Caco-2 (cell line): ENCODE results near the gene SLC6A2. TPM values are rescaled to one million over a fixed set of nuclear protein-coding genes. Genes with fewer than 3 reads are reported as not detected.

ENCODE experiments used
- BruUV-seq: library from RNA; stranded (reverse); fragments of 400-500 nt; replicated peaks from 2 replicates; lab custom pipeline; 2021; lab: Mats Ljungman, UMichigan
- CTCF ChIA-PET: fragments of 300-600 bp; sonication (Branson Sonifier 250); formaldehyde crosslinking; loops from one replicate; lab custom pipeline; 2022; ENCODE audit warnings: antibody characterized with exemption; lab: Charles Lee
- POLR2A ChIA-PET: fragments of 300-600 bp; sonication (Branson Sonifier 250); formaldehyde crosslinking; loops from one replicate; lab custom pipeline; 2022; ENCODE audit warnings: antibody characterized with exemption; lab: Charles Lee
- DNase-seq, 2 experiments: peaks; one replicate each; pipeline versions ENCODE4 v3.0.0 to v3.0.0-alpha.2; 2020 to 2022
- H3K27me3 ChIP-seq: replicated peaks from 2 replicates; pipeline ENCODE4 v1.6.0; 2011; ENCODE audit warnings: low read length; ENCODE audit not compliant: control insufficient read depth, insufficient read depth
- H3K36me3 ChIP-seq: 2 replicates; pipeline ENCODE4 v1.5.1; 2011; ENCODE audit warnings: low read length; ENCODE audit not compliant: control insufficient read depth, insufficient read depth
- H3K4me1 ChIP-seq: fragments of 250-450 bp; sonication (Bioruptor Pico); 2 replicates; pipeline ENCODE4 v1.5.1; 2020; ENCODE audit warnings: mild to moderate bottlenecking
- H3K4me3 ChIP-seq: 2 replicates; pipeline ENCODE4 v1.5.1; 2011; ENCODE audit warnings: low read depth, mild to moderate bottlenecking, control low read depth, low read length
- H3K9me3 ChIP-seq: fragments of 250-450 bp; sonication (Bioruptor Pico); 2 replicates; pipeline ENCODE4 v1.5.1; 2020; ENCODE audit warnings: mild to moderate bottlenecking, moderate library complexity
- H3K27ac Mint-ChIP-seq: one replicate; pipeline ENCODE4 v1.8.0; 2022; ENCODE audit warnings: mixed read lengths; ENCODE audit not compliant: unreplicated experiment
- H3K27me3 Mint-ChIP-seq: one replicate; pipeline ENCODE4 v1.8.0; 2022; ENCODE audit warnings: mixed read lengths; ENCODE audit not compliant: insufficient read depth, unreplicated experiment
- H3K36me3 Mint-ChIP-seq: one replicate; pipeline ENCODE4 v1.8.0; 2022; ENCODE audit warnings: mild to moderate bottlenecking, mixed read lengths; ENCODE audit not compliant: insufficient read depth, unreplicated experiment
- H3K4me1 Mint-ChIP-seq: one replicate; pipeline ENCODE4 v1.8.0; 2022; ENCODE audit warnings: low read depth, mixed read lengths; ENCODE audit not compliant: unreplicated experiment
- H3K4me3 Mint-ChIP-seq: one replicate; pipeline ENCODE4 v1.8.0; 2022; ENCODE audit warnings: mild to moderate bottlenecking, moderate library complexity, mixed read lengths; ENCODE audit not compliant: unreplicated experiment
- H3K9me3 Mint-ChIP-seq: one replicate; pipeline ENCODE4 v1.8.0; 2022; ENCODE audit warnings: mixed read lengths; ENCODE audit not compliant: unreplicated experiment
- intact Hi-C: fragments of 100-400 bp; cut with micrococcal nuclease; formaldehyde crosslinking; loops from one replicate; pipeline ENCODE4 v1.10.0; 2022; ENCODE audit not compliant: unreplicated experiment
- total RNA-seq: library from RNA; stranded (reverse); gene quantifications from 2 replicates; pipeline ENCODE4 v1.2.3, GENCODE V29; 2022
- TF ChIP-seq, protein P1 (sequence below), 2 experiments: fragments of 200-600 bp in 1 of 2; IDR thresholded peaks; 1 replicate in 1 of 2; 2 replicates in 1 of 2; pipeline versions ENCODE4 v1.5.1 to v1.8.0; 2011 to 2022; ENCODE audit warnings: antibody characterized with exemption in 1 of 2, control low read depth in 1 of 2, inconsistent platforms in 1 of 2, low read depth in 1 of 2, low read length in 1 of 2, mild to moderate bottlenecking in 1 of 2, moderate library complexity in 1 of 2; ENCODE audit not compliant: insufficient read depth in 1 of 2, severe bottlenecking in 1 of 2, unreplicated experiment in 1 of 2

SLC6A2 gene
- total RNA-seq, 1 experiment from 2014 or later: not detected

DNA sequence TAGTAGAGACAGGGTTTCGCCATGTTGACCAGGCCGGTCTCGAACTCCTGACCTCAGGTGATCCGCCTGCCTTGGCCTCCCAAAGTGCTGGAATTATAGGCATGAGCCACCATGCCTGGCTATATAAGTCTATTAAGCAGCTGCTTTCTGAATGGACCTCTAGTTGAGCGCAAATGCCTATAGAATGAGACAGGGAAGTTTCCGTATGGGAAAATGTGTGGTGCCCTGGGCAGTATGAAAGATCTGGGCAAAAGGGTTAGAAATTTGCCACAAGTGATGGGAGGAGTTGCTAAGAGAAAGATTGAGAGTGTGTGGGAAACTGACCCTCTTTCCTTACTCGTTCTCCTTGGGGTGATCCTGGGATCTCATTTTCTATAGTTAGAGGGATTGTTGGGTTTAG, 26.3 kb downstream of the SLC6A2 start:
- H3K9me3 Mint-ChIP-seq: no peaks in the 10 kb centered on the region
- CTCF ChIA-PET: no interaction called here
- H3K4me3 ChIP-seq: no peak overlapping the region
- no peak overlapping the region for H3K27ac Mint-ChIP-seq
- H3K27me3 ChIP-seq: no peaks in the 10 kb centered on the region
- intact Hi-C loops: no loop called here
- POLR2A ChIA-PET: no interaction called here
- no peak overlapping the region for H3K4me3 Mint-ChIP-seq
- no peaks in the 10 kb centered on the region for H3K36me3 ChIP-seq
- no peaks in the 10 kb centered on the region for H3K36me3 Mint-ChIP-seq
- H3K27me3 Mint-ChIP-seq: peaks cover 17% of the 10 kb centered on the region
- no peaks in the 10 kb centered on the region for H3K4me1 Mint-ChIP-seq
- no peak for DNase-seq
- H3K9me3 ChIP-seq: no peaks in the 10 kb centered on the region
- no TSS peak for BruUV-seq
- H3K4me1 ChIP-seq: no peaks in the 10 kb centered on the region
- TF ChIP-seq, protein P1, sequence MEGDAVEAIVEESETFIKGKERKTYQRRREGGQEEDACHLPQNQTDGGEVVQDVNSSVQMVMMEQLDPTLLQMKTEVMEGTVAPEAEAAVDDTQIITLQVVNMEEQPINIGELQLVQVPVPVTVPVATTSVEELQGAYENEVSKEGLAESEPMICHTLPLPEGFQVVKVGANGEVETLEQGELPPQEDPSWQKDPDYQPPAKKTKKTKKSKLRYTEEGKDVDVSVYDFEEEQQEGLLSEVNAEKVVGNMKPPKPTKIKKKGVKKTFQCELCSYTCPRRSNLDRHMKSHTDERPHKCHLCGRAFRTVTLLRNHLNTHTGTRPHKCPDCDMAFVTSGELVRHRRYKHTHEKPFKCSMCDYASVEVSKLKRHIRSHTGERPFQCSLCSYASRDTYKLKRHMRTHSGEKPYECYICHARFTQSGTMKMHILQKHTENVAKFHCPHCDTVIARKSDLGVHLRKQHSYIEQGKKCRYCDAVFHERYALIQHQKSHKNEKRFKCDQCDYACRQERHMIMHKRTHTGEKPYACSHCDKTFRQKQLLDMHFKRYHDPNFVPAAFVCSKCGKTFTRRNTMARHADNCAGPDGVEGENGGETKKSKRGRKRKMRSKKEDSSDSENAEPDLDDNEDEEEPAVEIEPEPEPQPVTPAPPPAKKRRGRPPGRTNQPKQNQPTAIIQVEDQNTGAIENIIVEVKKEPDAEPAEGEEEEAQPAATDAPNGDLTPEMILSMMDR (IDR thresholded peaks at IDR 0.05; ENCODE audit: insufficient read depth in 1 of 2, low read depth in 1 of 2, low read length in 1 of 2, severe bottlenecking in 1 of 2, unreplicated experiment in 1 of 2): no peak

DNA sequence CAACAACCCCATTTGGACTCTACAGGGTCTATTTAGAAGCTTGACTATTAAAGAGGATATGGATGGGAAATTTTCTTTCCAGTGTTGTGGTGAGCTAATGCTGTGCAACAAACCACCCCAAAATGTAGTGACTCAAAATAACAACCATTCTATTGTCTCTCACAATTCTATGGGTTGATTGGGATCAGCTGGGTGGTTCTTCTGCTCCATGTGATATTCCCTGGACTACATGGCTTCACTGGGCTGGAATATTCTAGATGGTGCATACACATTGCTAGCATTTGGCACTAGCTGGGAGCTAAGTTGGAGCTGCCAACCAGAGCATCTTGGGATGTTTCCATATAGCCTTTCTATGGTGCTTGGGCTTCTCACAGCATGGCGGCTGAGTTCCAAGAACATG, 30.2 kb downstream of the SLC6A2 start:
- H3K27ac Mint-ChIP-seq: no peak overlapping the region
- no peaks in the 10 kb centered on the region for H3K9me3 Mint-ChIP-seq
- no peaks in the 10 kb centered on the region for H3K4me1 Mint-ChIP-seq
- H3K4me3 Mint-ChIP-seq: no peak overlapping the region
- no peaks in the 10 kb centered on the region for H3K36me3 Mint-ChIP-seq
- no peak overlapping the region for H3K4me3 ChIP-seq
- H3K9me3 ChIP-seq: no peaks in the 10 kb centered on the region
- peaks cover 5% of the 10 kb centered on the region for H3K27me3 Mint-ChIP-seq
- TF ChIP-seq, protein P1 (IDR thresholded peaks at IDR 0.05; ENCODE audit: insufficient read depth in 1 of 2, low read depth in 1 of 2, low read length in 1 of 2, severe bottlenecking in 1 of 2, unreplicated experiment in 1 of 2): no peak
- intact Hi-C loops: no loop called here
- POLR2A ChIA-PET: no interaction called here
- CTCF ChIA-PET: no interaction called here
- H3K4me1 ChIP-seq: no peaks in the 10 kb centered on the region
- H3K27me3 ChIP-seq: no peaks in the 10 kb centered on the region
- BruUV-seq: no TSS peak
- no peak for DNase-seq
- H3K36me3 ChIP-seq: no peaks in the 10 kb centered on the region

DNA sequence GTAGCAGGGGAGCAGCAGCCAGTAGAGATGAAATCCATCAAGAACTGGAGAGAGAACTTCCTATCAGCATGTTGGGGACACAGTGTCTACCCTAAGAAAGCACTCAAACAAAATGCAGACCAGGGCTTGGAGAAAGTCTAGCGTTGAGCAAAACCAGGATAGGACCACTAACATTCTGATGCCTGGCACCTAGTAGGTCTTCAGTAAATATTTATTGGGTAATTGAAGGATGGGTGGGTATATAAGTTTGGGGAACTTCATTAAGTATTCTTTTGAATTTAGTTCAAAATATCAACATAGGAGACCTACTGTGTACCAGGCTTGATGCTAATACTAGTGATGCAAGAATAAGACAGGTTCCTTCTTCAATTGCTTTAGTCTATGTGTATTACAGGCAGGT, 30.9 kb downstream of the SLC6A2 start:
- Mint-ChIP-seq H3K4me1 (no peaks in the 10 kb centered on the region), H3K4me3 (no peak overlapping the region), H3K27me3 (peaks cover 3% of the 10 kb centered on the region), H3K9me3 (no peaks in the 10 kb centered on the region), H3K36me3 (no peaks in the 10 kb centered on the region), H3K27ac (no peak overlapping the region)
- ChIA-PET CTCF (no interaction called here), POLR2A (no interaction called here)
- no TSS peak for BruUV-seq
- intact Hi-C loops: no loop called here
- no peak overlapping the region for H3K4me3 ChIP-seq
- no peaks in the 10 kb centered on the region for H3K36me3 ChIP-seq
- TF ChIP-seq, protein P1 (IDR thresholded peaks at IDR 0.05; ENCODE audit: insufficient read depth in 1 of 2, low read depth in 1 of 2, low read length in 1 of 2, severe bottlenecking in 1 of 2, unreplicated experiment in 1 of 2): no peak
- no peaks in the 10 kb centered on the region for H3K4me1 ChIP-seq
- H3K9me3 ChIP-seq: no peaks in the 10 kb centered on the region
- H3K27me3 ChIP-seq: no peaks in the 10 kb centered on the region
- DNase-seq: no peak
